ENCODE measurements around the gene TRIM21.
"Not testable (repeated sequence)": the region's sequence is repeated elsewhere in the genome, so short reads cannot be mapped to it uniquely, and the experiment has no call there.

Gene TRIM21
- 49.4 to 63.1 reads per million in 2 donors for total RNA-seq

GRCh38 chr11:4393209-4393857 is at the start of gene TRIM21:
TSS of gene TRIM21 (minus strand) at chr11:4393702. CDS start at chr11:4390409, 3,293 bp downstream.
- no peak for DNase-seq

DNA sequence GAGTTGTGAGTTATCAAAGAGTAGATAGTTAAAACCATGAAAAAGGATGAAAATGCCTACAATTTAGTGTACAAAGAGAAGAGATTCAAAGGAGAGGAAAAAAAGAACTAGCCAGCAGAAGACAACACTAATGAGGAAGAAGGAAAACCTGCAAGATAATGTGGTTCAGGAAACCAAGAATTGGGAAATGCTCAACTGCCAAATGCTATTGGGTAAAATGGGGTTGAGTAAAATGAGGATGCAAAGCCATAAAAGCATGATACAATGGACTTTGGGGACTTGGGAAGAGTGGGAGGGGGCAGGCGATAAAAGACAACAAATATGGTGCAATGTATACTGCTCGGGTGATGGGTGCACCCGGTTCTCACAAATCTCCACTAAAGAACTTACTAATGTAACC is 48.0 kb upstream of the TRIM21 start:
- no peak for DNase-seq

GRCh38 chr11:4436411-4436810 is 42.9 kb upstream of the TRIM21 start:
- no peak for DNase-seq

DNA sequence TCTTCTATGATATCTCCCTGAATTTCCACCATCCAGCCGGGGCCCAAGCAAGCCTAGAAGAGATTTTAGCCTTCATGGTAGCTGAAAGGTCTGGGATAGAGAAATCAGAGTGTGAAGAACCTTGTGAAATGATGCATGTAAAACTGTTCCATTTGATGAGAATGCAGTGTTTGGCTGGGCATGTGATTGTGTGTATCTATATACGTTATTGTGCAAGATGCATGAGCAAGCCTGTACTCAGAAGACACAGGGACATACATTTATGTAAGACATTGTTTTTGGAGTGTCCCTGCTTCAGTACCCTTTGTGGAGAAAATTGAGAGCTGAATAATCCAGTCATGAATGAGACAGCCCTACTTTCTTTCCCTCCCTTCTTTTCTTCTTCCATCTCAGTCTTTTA is 40.4 kb upstream of the TRIM21 start:
- DNase-seq: no peak

DNA sequence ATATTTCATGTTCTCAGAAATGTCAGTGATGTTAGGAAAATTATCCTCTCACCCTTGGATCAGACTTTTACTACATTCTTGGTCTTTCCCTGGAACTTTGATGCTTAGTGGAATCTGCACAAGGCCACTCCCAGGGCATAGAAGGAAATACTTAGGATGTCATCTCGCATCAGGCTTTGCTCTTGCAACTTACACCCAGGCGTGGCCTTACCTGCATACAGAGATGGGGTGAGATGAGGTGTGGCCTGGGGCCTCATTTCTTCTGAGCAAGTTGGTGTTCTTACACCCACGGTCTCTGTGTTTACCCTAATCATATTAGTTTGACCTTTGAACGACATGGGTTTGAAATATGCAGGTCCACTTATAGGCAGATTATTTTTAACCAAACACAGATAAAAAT is 36.5 kb upstream of the TRIM21 start:
- no peak for DNase-seq

- no peak for DNase-seq
Measured at GRCh38 chr11:4418403-4418802, 24.9 kb upstream of the TRIM21 start.

DNA sequence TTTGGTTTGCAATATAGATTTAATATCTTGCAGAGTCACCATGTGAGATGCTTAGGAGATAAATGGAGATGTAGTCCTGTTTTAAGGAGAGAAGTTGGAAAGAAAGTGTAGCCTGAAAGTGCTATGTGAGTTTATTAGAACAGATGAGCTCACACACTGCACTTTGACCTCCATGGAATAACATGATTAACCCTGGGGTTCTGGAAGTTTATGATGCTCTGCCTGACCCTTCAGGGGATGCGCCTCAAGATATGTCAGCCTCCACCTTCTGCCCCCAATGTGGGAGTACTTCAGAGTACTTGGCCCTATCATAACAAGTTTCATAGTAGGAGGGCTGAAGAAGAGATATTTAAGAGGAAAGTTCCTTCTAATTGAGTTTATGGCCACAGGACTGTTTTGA is 23.3 kb upstream of the TRIM21 start:
- DNase-seq: no peak

GRCh38 chr11:4416306-4416705 is 22.8 kb upstream of the TRIM21 start:
- DNase-seq: no peak

GRCh38 chr11:4406206-4406605 is 12.7 kb upstream of the TRIM21 start:
- DNase-seq: not testable (repeated sequence)

GRCh38 chr11:4393858-4394223 is 339 bp upstream of the TRIM21 start:
- DNase-seq: no peak

GRCh38 chr11:4388221-4388620 is 5.3 kb downstream of the TRIM21 start:
- DNase-seq: no peak

- DNase-seq: no peak
Measured at GRCh38 chr11:4385978-4386740, 7.3 kb downstream of the TRIM21 start.

DNA sequence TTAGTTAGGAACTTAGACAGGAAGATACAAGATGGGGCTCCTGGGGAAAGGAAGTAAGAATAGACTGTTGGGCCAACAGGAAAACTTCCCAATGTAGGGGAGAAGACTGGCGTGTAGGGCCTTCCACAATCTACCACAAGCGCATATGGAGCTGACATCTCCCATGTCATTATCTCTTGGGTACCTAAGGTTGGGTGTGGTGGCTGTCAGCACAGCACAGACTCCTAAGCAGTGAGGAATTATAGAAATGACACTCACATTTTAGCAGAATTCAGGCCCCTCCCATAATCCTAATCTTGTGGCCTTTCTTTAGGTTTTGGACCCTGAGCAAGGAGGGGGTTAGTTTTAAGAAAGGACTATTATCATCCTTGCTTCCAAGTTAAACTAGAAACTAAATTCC is 11.6 kb downstream of the TRIM21 start:
- DNase-seq: no peak

DNA sequence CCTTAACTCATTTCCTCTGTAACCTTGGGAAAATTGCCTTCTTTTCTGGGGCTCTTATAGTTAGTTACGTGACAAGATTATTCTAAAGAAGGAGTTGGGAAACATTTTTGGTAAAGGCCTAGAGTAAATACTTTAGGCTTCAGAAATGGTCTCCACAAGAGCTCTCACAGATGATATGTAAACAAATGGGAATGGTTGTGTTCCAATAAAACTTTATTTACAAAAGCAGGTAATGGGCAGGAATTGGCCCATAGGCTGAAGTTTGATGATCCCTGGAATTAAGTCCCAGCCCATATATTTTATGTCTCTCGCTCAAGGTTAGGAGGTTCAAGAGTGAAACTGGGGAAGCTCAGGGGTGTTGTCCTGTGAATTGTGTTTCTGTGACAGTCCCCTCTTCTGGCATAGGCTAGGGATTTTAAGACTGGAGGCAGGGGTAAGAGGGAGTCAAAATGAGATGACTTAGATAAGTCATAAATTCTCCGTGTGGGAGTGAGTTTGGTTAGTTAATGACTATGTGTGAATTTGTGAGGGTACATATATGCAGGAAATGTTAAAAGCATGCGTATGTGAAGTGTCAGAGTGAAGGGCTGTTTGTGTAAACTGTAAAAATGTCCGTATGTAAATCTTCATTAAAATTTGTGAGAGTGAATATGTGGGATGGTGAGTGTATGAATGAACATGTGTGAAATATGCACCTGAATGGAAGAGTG is 17.9 kb downstream of the TRIM21 start:
- DNase-seq: no peak

DNA sequence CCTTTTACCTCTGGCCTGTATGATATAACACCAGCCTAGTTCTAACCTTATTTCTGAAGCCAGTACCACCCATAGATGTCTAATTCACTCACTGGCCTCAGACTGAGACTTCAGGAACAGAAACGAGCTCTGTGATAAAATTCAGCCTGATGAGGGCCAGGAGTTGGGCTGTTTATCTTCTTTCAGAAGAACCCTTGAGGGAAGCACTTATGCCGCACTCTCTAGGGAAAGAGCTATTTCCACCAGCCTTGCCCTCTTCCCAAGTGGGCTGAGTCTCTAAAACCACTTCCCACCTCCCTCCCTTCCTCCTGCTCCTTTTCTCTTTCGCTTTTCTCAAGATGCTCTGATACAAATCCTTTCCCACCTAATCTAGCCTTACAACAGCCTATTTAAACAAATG is 23.3 kb downstream of the TRIM21 start:
- no peak for DNase-seq

GRCh38 chr11:4368286-4368685 is 25.2 kb downstream of the TRIM21 start, which contains the start of gene OR52B4:
TSS of gene OR52B4 (minus strand) at chr11:4368386. CDS start at chr11:4368295, 91 bp downstream.
- no peak for DNase-seq

- not testable (repeated sequence) for DNase-seq
Measured at GRCh38 chr11:4348142-4348541, 45.4 kb downstream of the TRIM21 start.

- not testable (repeated sequence) for DNase-seq
Measured at GRCh38 chr11:4345366-4345765, 48.1 kb downstream of the TRIM21 start.

All from activated gamma-delta T cell (primary cell).